NT2/D1 (cell line): Measurements from ENCODE around the gene USP26.
"Not testable (repeated sequence)": the region's sequence is repeated elsewhere in the genome, so short reads cannot be mapped to it uniquely, and the experiment has no call there.

Experiments used
- DNase-seq: peaks from one replicate; pipeline ENCODE4 v3.0.0-alpha.2; 2011; ENCODE audit warnings: low read depth, low spot score
- H3K27me3 ChIP-seq: 2 replicates; pipeline ENCODE4 v1.6.0; 2011; ENCODE audit warnings: mild to moderate bottlenecking; ENCODE audit not compliant: insufficient read length, insufficient read depth
- H3K36me3 ChIP-seq: 2 replicates; pipeline ENCODE4 v1.6.1; 2011; ENCODE audit warnings: mild to moderate bottlenecking, low read length, mixed read lengths; ENCODE audit not compliant: insufficient read depth, insufficient read length
- H3K4me1 ChIP-seq: 2 replicates; pipeline ENCODE4 v1.5.1; 2011; ENCODE audit not compliant: insufficient read depth, insufficient read length
- H3K4me3 ChIP-seq: 2 replicates; pipeline ENCODE4 v1.5.1; 2011; ENCODE audit warnings: low read depth; ENCODE audit not compliant: insufficient read length
- H3K9ac ChIP-seq: 2 replicates; pipeline ENCODE4 v1.6.0; 2011; ENCODE audit warnings: low read depth; ENCODE audit not compliant: insufficient read length
- H3K9me3 ChIP-seq: 2 replicates; pipeline ENCODE4 v1.5.1; 2011; ENCODE audit warnings: mild to moderate bottlenecking, low read length; ENCODE audit not compliant: insufficient read depth
- SUZ12 ChIP-seq: IDR thresholded peaks from 2 replicates; pipeline ENCODE4 v1.6.1; 2011; ENCODE audit not compliant: insufficient read length, insufficient read depth; ENCODE audit errors: extremely low read depth
- YY1 ChIP-seq: IDR thresholded peaks from 2 replicates; pipeline ENCODE4 v1.6.1; 2011; ENCODE audit not compliant: insufficient read length, insufficient read depth
- ZNF274 ChIP-seq: IDR thresholded peaks from 2 replicates; pipeline ENCODE4 v1.6.1; 2011; ENCODE audit warnings: mild to moderate bottlenecking, low read depth, low read length

Gene USP26

DNA sequence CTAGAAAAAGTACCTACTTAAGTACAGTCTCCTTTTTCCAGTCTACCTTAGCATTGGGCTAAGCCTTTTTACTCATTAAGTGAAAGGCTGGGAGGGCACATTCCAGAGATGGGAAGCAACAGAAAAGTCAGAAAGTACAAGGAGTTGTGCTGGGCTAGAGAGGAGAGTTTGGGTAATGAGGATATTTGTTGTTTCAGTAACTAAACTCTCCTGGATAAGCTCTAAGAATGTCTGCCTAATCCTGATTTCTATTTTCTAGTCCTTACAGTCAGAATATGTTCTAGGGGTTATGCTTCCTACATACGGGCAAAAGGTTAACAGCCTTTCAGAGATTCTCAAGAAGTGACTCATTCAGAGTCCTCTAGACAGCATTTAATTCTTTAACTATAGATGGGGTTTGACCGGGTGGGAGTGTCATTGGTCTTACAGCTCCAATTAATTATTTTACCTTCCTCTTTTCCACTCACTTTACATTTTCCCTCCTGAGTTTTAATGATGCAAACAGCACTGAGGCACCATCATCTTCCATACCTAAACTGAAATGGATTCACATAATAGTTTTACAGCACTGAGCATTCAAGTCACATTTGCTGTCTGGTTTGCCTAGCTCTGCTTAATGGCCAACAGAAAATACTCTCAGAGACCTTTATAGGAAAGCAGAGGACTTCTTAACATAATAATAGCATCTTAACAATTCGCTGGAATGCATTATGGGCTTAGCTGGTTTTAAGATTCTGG is 42.9 kb downstream of the USP26 start:
- no peak for DNase-seq
- Histone ChIP-seq H3K9ac (no peak overlapping the region), H3K4me1 (no peaks in the 10 kb centered on the region), H3K4me3 (no peak overlapping the region), H3K36me3 (no peaks in the 10 kb centered on the region), H3K27me3 (no peaks in the 10 kb centered on the region), H3K9me3 (no peaks in the 10 kb centered on the region)
- TF ChIP-seq YY1 (no peak), SUZ12 (no peak), ZNF274 (no peak)

DNA sequence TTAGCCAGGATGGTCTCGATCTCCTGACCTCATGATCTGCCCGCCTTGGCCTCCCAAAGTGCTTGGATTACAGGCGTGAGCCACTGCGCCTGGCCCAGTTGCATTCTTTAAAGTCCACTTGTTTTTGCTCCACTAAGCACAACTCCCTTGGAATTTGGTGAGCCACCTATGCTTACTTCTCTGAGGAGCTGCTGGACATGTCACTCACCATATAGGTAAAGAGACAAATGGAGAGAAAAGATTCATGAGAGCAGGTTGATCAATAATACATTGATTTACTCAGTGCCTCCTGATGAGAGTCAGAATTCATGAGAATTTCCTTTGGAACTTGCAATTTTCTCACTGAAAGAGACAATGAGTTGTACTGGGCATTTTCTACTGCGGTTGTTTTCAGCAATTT is 48.2 kb downstream of the USP26 start:
- TF ChIP-seq ZNF274 (no peak), SUZ12 (no peak), YY1 (no peak)
- DNase-seq: no peak
- H3K27me3 ChIP-seq: no peaks in the 10 kb centered on the region
- H3K9me3 ChIP-seq: no peaks in the 10 kb centered on the region
- no peak overlapping the region for H3K9ac ChIP-seq
- H3K4me1 ChIP-seq: no peaks in the 10 kb centered on the region
- no peaks in the 10 kb centered on the region for H3K36me3 ChIP-seq
- H3K4me3 ChIP-seq: no peak overlapping the region

DNA sequence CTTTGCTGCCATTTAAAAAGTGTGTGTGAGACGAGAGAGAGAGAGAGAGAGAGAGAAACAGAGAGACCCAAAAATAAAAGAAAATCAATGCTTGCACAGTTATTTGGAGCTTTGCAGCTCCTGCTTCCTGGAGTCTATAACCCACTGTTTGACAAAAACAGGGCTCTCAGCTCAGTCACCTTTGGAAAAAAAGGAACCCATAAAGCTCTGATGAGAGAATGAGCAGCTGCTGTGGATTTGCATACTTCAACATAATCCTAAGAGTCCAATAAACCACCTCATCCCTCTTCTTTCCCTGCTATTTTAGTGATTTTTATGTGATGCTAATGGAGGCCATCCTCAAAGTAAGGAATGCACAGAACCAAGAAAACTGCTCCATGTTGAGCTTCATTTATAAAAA is 50.3 kb downstream of the USP26 start:
- H3K9ac ChIP-seq: no peak overlapping the region
- H3K4me3 ChIP-seq: no peak overlapping the region
- DNase-seq: no peak
- H3K27me3 ChIP-seq: no peaks in the 10 kb centered on the region
- no peaks in the 10 kb centered on the region for H3K9me3 ChIP-seq
- H3K36me3 ChIP-seq: no peaks in the 10 kb centered on the region
- no peak for TF ChIP-seq YY1
- no peak for TF ChIP-seq SUZ12
- TF ChIP-seq ZNF274: no peak
- H3K4me1 ChIP-seq: no peaks in the 10 kb centered on the region

DNA sequence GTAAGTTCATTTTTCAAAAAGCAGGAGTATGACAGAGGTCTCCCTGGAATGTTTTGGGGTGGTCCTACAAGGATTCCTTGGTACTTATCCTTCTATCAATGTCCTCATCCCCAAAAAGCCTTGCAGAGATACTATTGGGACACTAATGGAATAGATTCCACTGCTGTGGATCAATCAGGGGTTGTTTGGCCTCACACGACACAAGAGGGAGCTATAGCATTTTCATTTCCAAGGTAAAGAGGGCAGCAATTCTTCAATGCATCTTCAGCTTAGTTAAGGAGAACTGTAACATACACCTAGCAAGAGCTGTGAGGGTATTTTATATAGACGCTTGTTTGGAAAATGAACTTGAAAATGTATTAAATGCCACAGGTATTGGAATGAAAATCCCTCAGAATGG is 50.9 kb downstream of the USP26 start:
- Histone ChIP-seq H3K9ac (no peak overlapping the region), H3K4me3 (no peak overlapping the region), H3K27me3 (no peaks in the 10 kb centered on the region), H3K4me1 (no peaks in the 10 kb centered on the region), H3K36me3 (no peaks in the 10 kb centered on the region), H3K9me3 (no peaks in the 10 kb centered on the region)
- no peak for TF ChIP-seq SUZ12
- no peak for TF ChIP-seq ZNF274
- no peak for TF ChIP-seq YY1
- DNase-seq: no peak

DNA sequence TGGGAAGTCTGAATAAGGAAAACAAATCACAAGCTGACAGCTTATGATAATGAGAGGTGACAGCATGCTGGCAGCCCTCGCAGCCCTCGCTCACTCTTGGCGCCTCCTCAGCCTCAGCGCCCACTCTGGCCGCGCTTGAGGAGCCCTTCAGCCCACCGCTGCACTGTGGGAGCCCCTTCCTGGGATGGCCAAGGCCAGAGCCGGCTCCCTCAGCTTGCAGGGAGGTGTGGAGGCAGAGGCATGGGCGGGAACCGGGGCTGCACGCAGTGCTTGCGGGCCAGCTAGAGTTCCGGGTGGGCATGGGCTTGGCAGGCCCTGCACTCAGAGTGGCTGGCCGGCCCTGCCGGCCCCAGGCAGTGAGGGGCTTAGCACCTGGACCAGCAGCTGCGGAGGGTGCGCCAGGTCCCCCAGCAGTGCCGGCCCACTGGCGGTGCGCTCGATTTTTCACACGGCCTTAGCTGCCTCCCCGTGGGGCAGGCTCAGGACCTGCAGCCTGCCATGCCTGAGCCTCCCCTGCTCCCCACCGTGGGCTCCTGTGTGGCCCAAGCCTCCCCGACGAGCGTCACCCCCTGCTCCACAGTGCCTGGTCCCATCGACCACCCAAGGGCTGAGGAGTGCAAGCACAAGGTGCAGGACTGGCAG is 52.6 kb downstream of the USP26 start:
- H3K4me1 ChIP-seq, DNase-seq, H3K27me3 ChIP-seq, H3K4me3 ChIP-seq, H3K36me3 ChIP-seq, H3K9ac ChIP-seq, H3K9me3 ChIP-seq: not testable (repeated sequence)

DNA sequence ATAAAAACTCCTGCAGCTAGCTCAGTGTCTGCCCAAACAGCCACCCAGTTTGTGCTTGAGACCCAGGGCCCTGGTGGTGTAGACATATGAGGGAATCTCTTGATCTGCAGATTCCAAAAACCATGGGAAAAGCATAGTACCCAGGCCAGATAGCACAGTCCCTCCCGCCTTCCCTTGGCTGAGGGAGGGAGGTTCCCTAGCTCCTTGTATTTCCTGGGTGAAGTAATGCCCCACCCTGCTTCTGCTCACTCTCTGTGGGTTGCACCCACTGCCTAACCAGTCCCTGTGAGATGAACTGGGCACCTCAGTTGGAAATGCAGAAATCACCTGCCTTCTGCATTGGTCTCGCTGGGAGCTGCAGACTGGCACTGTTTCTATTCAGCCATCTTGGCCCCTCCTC is 54.6 kb downstream of the USP26 start:
- H3K36me3 ChIP-seq: no peaks in the 10 kb centered on the region
- H3K4me1 ChIP-seq: no peaks in the 10 kb centered on the region
- H3K27me3 ChIP-seq: no peaks in the 10 kb centered on the region
- no peak for TF ChIP-seq ZNF274
- H3K9ac ChIP-seq: no peak overlapping the region
- H3K4me3 ChIP-seq: no peak overlapping the region
- no peaks in the 10 kb centered on the region for H3K9me3 ChIP-seq
- no peak for DNase-seq

DNA sequence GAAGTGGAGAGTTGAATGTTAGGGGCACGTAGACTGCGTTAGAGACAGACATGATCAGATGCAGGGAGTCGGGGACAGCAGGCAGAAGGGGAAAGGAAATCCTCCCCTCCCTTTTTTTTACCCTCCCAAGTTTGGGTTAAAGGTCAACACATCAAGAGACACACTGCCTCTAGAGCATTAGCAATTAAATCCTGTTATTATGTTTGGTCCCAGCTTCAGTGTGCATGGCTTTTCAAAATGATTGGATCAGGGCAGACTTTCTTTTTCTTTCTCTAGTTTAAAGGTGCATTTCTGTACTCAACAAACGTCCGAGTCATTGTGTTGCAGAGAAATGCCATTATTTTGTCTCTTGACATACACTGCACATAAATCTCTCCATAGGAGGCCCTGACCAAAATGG is 63.9 kb downstream of the USP26 start:
- DNase-seq: no peak
- Histone ChIP-seq H3K36me3 (no peaks in the 10 kb centered on the region), H3K4me3 (no peak overlapping the region), H3K4me1 (no peaks in the 10 kb centered on the region), H3K9me3 (no peaks in the 10 kb centered on the region), H3K27me3 (no peaks in the 10 kb centered on the region), H3K9ac (no peak overlapping the region)
- no peak for TF ChIP-seq SUZ12
- no peak for TF ChIP-seq YY1
- TF ChIP-seq ZNF274: no peak
